ENCODE measurements around the gene CCL4.

Gene CCL4

DNA sequence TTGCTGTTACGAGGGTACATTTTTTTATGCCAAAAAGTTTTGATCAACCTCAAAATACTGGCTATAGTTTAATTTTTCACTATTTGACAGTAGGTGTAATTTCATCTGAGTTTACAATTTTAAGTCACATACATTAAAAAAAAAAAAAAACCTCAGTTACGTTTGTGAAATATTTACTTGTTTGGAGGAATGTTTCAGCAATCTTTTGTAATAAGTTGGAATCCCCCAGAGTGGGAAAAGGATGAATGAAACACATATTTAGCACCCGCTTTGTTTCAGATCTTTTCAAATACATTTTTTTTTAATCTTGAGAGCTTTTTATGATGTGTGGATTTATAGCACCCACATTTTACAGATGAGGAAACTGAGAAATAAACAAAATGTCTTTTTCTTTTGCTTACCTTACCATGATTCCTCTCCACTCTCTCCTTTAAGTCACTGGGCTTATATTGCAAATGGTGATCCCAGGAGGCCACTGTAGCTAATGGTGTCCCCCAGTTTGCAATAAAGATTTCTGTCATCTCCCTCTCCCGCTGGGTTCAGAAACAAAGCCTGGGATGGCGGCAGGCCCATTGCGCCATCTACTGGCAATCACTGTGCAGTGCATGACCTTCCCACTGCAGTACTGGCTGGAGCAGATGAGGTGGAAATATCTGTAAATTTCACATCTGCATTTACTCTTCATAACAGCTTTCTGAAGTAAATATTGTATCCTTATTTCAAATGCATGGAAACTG, 45.1 kb downstream of the CCL4 start:
- no peak for DNase-seq

DNA sequence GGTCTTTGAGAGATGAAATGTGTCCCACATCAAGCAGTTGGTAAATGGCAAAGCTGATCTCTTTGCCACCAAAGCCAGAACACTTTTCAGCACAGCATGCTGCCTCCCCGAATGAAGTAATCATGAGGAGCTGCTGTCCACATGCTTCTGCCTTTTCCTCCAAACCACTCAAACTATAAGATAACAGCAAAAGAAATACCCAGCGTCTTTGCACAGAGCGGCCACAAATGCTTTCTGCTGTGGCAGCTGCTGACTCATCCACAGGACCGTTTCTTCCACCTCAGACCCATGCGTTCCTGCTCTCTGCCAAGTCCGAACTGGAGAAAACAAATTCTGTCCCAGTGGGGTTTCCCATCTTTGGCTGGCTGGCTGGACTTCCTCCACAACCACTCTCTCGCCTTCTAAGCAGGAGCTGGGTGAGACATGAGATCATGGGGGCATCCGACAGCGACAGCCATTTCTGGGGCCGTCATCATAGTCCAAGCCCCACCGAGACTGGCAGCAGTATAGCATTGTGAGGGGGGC, 45.7 kb downstream of the CCL4 start:
- no peak for DNase-seq

DNA sequence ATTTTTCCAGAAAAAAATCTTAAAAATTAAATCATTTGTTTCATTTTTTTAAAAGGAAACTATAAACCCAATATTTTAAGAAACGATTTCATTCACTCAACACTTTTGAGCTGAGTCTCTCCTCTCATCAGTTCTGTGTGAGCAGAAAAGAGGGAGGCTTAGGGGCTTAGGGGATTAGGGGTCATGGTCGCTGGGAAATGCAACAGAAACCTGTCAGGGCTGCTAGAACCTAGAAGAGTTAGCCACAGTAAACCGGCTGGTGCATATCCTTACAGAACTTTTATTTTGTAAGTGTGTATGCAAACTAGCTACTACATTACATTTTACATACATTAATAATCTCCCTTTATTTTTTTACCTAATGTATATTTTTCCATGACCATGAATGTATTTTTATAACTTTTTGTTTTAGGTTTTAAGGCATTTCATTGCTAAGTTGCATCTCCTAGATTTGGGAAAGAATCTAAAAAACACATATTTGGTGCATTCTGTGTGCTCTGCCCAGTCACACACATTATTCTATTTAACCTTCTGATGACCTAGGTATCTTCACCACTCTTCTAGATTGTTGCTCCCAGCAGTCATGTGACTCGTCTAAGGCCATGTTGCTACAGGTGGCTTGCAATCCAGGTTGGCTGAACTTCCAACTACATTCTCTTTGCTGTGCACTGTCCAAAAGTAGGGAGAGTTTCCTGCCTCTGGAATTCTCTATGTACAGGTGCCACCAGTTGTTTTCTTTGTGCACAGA, 48.4 kb downstream of the CCL4 start:
- no peak for DNase-seq

DNA sequence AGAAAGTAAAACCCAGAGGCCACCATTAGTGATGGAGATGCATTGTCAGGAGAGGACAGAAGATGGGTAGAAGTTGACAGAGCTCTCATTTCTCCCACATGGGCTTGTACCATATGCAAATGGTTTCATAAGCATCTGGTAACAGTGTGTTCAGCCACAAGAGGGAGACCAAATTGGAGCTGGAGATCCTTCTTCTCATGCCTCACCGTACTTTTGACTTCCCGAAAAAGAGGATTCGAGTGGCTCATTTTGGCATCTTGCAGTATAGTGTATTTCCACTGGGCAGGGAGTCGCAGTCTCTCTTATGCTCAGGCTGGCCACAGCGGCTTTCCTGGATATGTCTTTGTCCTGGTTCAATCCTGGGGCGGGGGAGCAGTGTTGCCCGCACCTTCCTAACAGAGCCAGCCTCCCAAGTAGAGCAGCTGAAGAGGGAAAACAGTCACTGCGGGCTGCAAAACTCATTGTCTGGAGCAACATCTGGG, 49.1 kb downstream of the CCL4 start:
- DNase-seq = no peak

DNA sequence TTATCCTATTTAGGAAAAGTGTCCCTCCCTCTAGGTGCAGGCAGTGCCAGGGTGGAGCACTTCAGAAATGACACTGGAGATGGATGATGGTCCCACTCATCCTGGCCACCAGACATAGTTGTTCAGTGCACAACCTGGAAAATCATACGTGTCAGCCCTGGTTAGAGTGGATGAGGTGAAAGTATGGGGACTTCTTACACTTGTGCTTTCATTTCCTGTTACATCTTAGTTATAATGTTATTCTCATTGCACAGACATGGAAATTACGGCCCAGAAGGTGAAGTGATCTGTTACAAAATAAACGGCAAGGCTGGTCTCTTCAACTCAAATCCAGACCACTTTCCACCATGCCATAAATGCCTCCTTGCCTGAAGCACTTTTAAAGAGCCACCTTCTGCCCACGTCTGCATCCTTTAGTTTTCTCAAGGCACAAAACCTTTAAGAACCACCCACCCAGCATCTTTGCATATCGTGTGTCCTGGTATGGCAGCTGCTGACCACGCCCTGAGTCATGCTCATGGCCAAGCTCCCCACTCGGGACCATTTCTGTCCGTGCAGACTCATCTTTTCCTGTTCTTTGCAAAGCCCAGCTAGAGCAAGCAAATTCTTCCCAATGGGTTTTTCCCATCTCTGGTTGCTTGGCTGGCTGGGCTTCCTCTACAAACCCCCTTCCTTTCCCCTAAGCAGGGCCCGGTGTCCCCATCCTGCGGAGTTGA, 50.4 kb downstream of the CCL4 start:
- DNase-seq = no peak
